Measurements from ENCODE around the gene ITGB5.
"Not testable (repeated sequence)": the region's sequence is repeated elsewhere in the genome, so short reads cannot be mapped to it uniquely, and the experiment has no call there.

Gene ITGB5

GRCh38 chr3:124834723-124835718 is 52.1 kb downstream of the ITGB5 start:
- no peak for DNase-seq (ENCODE audit: low spot score)

DNA sequence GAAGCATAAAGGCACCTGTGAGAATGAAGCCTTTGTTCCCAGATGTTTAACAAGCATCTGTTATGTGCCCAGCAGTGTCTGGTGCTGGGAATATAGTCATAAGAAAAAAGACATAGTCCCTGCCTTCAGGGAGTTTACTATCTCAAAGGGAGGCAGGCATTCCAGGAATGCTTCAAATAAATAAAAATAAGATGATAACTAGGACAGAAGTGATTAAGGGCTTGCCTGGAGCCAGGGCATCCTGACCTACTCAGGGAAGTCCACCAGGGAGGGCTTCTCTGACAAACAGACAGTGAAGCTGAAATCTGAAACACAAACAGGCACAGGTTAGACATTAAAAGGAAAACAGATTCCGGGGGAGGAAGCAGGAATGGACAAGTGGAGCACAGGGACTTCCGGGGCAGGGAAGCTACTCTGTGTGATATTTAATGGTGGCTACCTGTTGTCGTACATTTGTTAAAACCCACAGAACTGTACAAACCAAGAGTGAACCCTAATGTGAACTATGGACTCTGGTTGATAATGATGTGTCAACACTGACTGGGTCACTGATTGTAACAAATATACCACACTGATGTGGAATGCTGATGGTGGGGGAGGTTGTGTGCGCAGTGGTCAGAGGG is 53.3 kb downstream of the ITGB5 start:
- no peak for DNase-seq (ENCODE audit: low spot score)

- DNase-seq (ENCODE audit: low spot score), result no peak
Observed at GRCh38 chr3:124832782-124833709, 54.1 kb downstream of the ITGB5 start.

DNA sequence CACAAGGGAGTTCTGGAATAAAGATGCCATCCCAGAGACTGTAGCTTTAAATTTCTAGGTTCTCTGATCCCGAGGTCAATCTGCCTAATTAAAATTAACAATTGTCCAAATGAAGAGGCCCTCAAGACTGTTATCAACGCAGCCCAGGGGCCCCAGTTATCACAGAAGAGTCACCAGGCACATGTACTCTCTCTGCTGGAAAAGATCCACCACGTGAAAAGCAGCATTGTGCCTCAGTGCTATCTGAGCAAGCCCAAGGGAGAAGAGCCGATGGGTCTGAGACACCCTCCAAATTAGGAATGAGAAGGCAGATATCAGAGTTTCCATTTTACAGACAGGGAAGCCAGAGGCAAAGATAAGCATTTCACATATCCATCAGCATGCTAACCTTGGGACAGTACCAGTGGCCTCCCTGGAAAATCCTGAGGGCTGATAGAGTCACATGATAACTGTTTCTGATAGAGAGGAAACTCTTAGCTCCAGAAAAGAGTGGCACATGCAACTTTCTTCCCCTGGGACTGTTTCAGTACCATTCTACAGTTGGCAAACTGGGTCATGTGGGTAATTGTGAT is 55.5 kb downstream of the ITGB5 start:
- DNase-seq (ENCODE audit: low spot score), result no peak

DNA sequence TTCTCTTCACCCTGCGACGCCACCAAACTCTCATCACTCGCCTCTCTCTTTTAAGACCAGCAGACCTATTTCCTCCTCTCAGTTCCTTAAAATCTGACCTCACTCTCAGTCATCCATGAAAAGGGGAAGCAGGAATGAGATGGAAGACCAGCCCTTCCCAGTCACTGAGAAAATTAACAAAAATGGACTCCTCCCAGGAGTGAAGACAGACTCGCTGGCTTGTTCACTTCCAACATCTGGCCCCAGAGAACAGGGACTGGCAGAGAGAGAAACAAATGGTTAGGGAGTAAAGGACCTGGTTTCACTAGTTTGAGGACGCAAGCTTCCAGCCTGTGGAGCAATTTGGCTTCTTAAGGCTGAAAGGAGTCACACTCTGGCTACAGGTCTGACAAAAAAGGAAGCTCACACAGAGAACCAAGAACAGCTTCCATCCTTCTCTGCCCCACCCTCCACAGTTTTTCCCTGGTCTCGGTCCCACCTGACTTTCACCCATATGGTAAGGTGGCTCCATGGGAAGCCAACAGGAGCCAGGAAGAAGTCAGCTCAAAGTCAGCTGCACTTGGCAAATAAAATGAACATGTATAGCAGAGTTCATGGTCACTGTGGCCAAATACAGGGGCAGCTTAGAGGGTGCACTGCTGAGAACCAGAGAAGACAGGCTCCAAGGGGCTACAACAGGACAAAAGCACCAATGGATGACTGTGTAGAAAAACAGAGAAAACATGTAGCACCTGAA is 57.2 kb downstream of the ITGB5 start:
- no peak for DNase-seq (ENCODE audit: low spot score)

DNA sequence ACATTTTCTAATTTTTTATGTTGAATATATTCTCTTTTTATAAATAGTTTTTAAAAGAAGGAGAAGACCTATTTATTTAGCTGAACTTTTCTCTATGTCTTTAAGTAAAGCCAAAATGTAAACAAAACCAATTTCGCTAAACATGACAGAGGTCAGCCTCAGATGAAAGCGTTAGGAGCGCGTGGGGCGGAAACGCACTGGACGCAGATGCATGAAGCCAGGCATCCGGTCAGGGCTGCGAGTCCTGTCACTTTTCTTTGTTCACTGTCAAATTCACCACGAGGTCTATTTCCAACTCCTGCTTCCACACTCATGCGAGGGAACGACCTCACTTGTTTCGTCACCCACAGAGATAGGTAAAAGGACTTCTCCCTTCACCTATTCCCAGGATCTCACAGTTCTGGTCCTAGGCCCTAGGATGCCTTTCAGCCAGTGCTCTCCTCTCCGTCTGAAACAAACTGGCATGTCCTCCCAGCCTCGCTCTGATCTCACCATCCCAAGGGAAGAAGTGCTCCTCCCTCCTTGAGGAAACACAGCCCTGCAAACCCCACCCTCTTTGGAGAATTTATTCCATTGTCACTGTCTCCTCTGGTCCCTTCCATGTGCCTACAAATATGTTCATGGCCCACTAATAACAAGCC is 57.9 kb downstream of the ITGB5 start:
- no peak for DNase-seq (ENCODE audit: low spot score)

DNA sequence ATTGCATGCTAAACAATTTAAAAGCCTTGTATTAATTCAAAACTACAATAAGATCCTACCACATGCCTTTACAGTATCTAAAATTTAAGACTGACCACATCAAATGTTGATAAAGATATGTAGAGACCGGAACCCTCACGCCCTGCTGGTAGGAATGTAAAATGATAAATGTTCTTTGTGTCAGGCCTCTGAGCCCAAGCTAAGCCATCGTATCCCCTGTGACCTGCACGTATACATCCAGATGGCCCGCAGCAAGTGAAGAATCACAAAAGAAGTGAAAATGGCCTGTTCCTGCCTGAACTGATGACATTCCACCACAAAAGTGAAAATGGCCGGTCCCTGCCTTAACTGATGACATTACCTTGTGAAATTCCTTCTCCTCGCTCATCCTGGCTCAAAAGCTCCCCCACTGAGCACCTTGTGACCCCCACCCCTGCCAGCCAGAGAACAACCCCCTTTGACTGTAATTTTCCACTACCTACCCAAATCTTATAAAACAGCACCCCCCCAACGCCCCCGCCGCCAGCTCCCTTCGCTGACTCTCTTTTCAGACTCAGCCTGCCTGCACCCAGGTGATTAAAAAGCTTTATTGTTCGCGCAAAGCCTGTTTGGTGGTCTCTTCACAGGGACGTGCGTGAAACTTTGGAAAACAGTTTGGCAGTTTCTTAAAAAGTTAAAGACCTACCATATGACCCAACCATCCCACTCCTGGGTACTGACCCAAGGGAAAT is 59.5 kb downstream of the ITGB5 start:
- DNase-seq (ENCODE audit: low spot score), result not testable (repeated sequence)

- DNase-seq (ENCODE audit: low spot score), result no peak
Observed at GRCh38 chr3:124826703-124827102, 60.5 kb downstream of the ITGB5 start.

GRCh38 chr3:124824286-124824915 is 62.8 kb downstream of the ITGB5 start:
- no peak for DNase-seq (ENCODE audit: low spot score)

GRCh38 chr3:124823648-124824047 is 63.5 kb downstream of the ITGB5 start:
- no peak for DNase-seq (ENCODE audit: low spot score)

DNA sequence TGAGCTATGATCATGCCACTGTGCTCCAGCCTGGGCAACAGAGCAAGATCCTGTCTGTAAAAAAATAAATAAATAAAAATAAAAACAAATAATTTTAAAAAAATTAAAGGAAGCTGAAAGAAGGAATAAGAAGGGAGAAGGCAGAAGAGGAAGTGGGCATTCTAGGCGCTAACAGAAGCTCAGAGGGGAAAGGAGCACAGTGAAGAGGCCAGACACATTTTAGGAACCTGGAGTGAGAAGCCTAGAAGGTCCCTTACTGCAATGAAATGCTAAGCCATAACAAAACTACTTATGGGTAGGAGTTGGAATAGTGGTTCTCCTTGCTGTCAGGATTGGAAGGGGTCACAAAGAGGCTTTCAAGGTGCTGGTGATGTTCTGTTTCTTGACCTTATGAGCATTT is 64.0 kb downstream of the ITGB5 start:
- DNase-seq (ENCODE audit: low spot score), result no peak

- DNase-seq (ENCODE audit: low spot score), result no peak
Observed at GRCh38 chr3:124821356-124821755, 65.8 kb downstream of the ITGB5 start.

GRCh38 chr3:124818398-124819091 is 68.6 kb downstream of the ITGB5 start:
- no peak for DNase-seq (ENCODE audit: low spot score)

- DNase-seq (ENCODE audit: low spot score), result no peak
Observed at GRCh38 chr3:124817079-124817478, 70.1 kb downstream of the ITGB5 start.

DNA sequence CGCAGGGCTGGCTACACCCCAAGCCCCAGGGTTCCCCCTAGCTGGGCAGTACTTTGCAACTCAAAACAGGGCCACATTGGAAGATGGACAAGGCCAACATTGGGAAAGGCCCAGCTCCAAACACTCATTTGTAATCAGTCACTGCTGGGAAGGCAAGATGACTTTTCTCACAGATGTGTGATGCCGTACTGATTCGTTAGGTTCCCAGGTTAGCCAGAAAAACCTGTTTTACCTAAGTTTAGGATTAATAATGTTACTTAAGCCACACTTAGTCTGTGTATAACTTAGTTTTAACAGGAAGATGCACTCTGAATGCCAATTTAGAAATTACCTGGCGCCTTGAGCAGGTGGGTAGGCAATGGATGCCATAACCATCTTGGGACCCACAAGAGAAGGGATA is 71.0 kb downstream of the ITGB5 start:
- no peak for DNase-seq (ENCODE audit: low spot score)

DNA sequence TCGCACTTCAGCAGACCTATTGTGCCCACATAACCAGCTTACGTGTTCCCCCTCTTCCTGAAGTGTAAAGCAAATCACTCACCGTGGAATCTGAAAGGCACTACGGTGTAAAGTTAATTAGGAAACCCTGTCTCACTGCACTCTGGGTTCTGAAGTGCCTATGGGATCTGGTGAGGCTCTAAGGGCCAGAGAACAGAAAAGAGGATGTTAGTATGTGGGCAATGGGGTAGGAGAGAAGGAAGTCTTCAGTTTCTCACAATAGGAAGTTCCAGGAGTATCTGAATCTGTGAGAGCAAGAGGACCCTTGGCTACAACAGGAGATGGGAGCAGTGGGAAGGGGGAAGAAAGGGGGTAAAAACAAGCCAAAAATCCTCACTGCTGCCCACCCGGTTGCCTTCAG is 71.4 kb downstream of the ITGB5 start:
- DNase-seq (ENCODE audit: low spot score), result no peak

DNA sequence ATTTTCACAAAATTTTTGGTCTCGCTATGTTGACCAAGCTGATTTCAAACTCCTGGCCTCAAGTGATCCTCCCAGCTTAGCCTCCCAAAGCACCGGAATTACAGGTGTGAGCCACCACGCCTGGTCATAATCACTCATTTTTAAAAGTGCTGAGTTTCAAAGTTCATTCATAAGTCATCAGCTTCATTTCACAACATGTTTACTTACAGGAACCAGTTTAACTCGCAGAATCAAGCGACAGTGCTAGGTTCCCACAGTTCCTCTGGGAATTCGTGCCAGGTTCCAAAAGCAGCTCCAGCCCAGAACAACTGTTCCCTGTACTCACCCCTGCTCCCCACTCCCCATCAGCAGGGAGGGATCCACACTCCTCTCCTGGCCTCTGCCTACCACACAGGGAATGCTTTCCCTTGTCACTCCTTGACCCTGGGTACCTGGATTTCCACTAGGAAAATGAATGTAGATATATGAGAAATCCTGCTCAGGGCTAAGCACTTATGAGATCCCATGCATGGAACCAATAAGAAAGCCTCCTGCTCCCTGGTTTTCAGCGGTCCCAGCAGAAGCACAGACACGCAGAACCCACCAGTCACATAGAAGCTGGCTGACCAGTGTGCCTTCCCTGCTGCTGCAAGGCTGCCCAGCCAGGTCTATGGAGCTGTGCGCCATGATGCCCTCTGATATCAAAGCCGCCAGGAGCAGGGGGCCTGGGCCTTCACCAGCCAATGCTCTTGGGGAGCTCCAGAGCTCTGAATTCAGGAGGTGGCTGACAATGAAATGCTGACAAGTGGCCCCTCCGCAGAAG is 72.3 kb downstream of the ITGB5 start:
- no peak for DNase-seq (ENCODE audit: low spot score)

DNA sequence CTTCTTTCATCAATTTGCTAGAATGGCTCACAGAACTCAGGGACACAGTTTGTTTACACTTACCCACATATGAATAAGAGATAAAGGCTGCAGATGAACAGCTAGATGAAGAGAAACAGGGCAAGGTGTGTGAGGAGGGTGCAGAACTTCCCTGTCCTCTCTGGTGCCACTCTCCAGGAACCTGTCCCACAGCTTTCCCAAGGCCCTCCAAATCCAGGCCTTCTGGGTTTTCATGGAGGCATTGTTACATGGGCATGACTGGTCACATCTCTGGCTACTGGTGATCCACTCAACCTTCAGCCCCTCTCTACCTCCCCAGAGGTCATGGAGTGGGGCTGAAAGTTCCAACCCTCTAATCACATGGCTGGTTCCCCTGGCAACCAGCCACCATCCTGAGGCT is 73.6 kb downstream of the ITGB5 start:
- no peak for DNase-seq (ENCODE audit: low spot score)
